AG09309 (cell line): ENCODE data around the gene LDB3.

Experiments used
- DNase-seq: peaks from one replicate; pipeline ENCODE4 v3.0.0-alpha.2; 2010; ENCODE audit warnings: low read depth
- H3K4me3 ChIP-seq: 2 replicates; pipeline ENCODE4 v1.5.1; 2011; ENCODE audit warnings: mild to moderate bottlenecking, low read depth, low read length, moderate library complexity; ENCODE audit not compliant: control insufficient read depth
- CTCF ChIP-seq: IDR thresholded peaks from 2 replicates; pipeline ENCODE4 v1.5.1; 2011; ENCODE audit warnings: mild to moderate bottlenecking, low read depth, low read length, inconsistent platforms; ENCODE audit not compliant: insufficient read depth, control insufficient read depth; ENCODE audit errors: missing control alignments

LDB3 gene

GRCh38 chr10:86753638-86754434 lies 85.5 kb downstream of the LDB3 start:
- no peak overlapping the region for H3K4me3 ChIP-seq
- no peak for DNase-seq
- TF ChIP-seq CTCF, result no peak

DNA sequence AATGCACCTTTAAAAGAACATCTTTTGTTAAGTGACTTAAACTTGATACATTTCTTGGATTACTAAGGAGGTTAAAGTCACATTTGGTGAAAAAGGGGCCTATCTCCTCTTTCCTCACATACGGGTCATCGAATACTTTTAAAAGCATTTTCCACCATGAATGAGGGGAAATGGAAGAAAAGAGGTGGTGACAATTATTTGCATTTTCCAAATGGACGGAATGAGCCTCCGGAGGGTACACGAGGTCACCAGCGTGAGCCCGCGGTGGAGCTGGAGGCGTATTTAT lies 87.1 kb downstream of the LDB3 start:
- DNase-seq, result no peak
- peak overlapping the region; percentile 89 for H3K4me3 ChIP-seq

GRCh38 chr10:86755740-86756510 lies 87.6 kb downstream of the LDB3 start:
- no peak for TF ChIP-seq CTCF
- peak; percentile 41 for DNase-seq
- H3K4me3 ChIP-seq, result peak overlapping the region; percentile 89

More for the DNA sequence above, 87.1 kb downstream of the LDB3 start:
- TF ChIP-seq CTCF, result no peak

DNA sequence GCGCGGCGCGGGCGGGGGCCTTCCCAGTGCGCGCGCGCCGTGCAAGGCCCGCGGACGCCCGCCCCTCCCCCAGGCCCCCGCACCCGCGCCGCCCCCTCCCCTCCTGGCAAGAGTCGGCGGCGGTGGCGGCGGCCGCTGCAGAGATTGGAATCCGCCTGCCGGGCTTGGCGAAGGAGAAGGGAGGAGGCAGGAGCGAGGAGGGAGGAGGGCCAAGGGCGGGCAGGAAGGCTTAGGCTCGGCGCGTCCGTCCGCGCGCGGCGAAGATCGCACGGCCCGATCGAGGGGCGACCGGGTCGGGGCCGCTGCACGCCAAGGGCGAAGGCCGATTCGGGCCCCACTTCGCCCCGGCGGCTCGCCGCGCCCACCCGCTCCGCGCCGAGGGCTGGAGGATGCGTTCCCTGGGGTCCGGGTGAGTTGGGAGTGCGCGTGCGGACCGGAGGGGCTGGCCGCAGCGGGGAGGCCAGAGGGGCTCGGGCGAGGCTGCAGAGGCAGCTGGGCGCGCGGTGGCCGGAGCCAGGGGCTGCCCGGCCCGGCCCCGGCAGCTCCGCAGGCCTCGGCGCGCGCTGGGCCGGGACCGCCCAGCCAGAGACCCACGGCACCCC lies 88.3 kb downstream of the LDB3 start, which contains the start of gene BMPR1A:
BMPR1A (plus strand) TSS at position 109 of the 602 bp plus-strand sequence. CDS start 119,400 bp downstream, outside the sequence.
- H3K4me3 ChIP-seq, result peak within 1 kb of the TSS; percentile 94
- peak; percentile 37 for DNase-seq
- no peak for TF ChIP-seq CTCF

DNA sequence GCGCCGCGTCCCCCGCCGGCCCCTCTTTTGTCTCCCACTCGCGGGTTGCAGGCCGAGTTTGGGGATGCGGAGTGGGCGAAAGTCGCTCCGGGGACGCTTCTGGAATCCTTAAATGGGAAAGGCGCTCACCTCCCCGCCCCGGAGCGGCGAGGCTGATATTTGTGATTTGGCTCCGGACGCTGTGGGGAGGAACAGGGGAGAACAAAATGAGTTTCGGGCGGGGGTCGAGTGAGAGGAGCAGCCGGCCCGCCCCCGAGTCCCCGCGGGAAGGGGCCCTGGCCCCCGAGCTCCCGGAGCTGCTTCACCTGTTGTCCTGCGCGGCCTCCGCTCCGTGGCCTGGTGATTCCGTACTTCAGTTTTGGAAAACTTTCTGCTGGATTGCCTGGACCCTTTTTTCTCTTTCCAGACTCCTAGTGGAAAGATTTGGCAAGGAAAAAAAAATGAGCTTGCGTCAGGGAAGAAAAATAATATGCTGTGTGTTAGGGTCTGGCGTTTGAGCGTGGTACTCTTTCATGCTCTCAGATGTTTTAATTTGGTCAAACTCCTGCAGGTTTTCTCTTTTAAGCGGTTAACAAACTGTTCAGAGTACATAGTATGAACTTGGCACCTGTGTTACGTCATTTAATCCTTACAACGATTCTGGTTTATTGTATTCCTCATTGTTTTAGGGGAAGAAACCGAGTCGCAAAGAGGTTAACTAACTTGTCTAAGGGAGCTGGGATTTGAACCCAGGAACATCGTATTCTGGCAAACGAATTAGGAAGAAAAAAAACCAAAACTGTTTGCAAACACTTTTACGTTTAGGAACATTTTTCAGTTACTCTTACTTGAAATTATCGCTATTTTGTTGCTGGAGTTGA lies 89.0 kb downstream of the LDB3 start:
- TF ChIP-seq CTCF, result peak; percentile 29
- no peak for DNase-seq
- H3K4me3 ChIP-seq, result peak overlapping the region; percentile 94
